ENCODE data around the gene RBKS.

GRCh38 chr2:27752551-27753237 is 137.5 kb downstream of the RBKS start:
- TF ChIP-seq, protein P1, sequence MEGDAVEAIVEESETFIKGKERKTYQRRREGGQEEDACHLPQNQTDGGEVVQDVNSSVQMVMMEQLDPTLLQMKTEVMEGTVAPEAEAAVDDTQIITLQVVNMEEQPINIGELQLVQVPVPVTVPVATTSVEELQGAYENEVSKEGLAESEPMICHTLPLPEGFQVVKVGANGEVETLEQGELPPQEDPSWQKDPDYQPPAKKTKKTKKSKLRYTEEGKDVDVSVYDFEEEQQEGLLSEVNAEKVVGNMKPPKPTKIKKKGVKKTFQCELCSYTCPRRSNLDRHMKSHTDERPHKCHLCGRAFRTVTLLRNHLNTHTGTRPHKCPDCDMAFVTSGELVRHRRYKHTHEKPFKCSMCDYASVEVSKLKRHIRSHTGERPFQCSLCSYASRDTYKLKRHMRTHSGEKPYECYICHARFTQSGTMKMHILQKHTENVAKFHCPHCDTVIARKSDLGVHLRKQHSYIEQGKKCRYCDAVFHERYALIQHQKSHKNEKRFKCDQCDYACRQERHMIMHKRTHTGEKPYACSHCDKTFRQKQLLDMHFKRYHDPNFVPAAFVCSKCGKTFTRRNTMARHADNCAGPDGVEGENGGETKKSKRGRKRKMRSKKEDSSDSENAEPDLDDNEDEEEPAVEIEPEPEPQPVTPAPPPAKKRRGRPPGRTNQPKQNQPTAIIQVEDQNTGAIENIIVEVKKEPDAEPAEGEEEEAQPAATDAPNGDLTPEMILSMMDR (IDR thresholded peaks at IDR 0.05; ENCODE audit: low read depth, low read length), result no peak
- TF ChIP-seq EZH2phosphoT487 (IDR thresholded peaks at IDR 0.05; ENCODE audit: low read depth), result no peak
